ENCODE data around the gene PCSK5.

Gene PCSK5

DNA sequence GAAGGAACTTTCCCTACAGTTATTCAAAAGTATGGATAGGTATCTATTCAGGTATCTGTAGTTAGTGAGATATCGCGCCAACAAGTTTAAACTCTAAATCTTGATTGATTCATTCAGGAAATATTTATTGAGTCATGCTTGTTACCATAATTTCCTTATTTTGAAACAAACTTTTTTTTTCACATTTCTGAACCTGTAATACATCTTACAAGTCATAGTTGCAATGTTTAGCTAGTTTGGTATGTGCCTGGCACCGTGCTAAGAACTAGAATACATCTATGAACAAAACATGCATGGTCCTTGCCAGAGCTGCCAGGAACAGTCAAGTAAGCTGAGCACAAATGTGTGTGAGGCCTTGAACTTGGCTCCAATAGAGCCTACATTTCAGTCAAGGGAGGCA is 226.4 kb downstream of the PCSK5 start:
- Histone ChIP-seq H3K36me3 (ENCODE audit: control insufficient read depth, insufficient read depth, low read length) (no peaks in the 10 kb centered on the region), H3K27me3 (ENCODE audit: control insufficient read depth, insufficient read depth, low read length) (no peaks in the 10 kb centered on the region), H3K27ac (ENCODE audit: low read depth, low read length) (no peak overlapping the region), H3K4me3 (ENCODE audit: low read depth, low read length) (no peak overlapping the region), H3K9me3 (ENCODE audit: control insufficient read depth, insufficient read depth, low read length) (no peaks in the 10 kb centered on the region), H3K4me1 (ENCODE audit: control insufficient read depth, insufficient read depth, low read length) (no peaks in the 10 kb centered on the region), H3K9ac (ENCODE audit: low read depth, low read length) (no peak overlapping the region)

DNA sequence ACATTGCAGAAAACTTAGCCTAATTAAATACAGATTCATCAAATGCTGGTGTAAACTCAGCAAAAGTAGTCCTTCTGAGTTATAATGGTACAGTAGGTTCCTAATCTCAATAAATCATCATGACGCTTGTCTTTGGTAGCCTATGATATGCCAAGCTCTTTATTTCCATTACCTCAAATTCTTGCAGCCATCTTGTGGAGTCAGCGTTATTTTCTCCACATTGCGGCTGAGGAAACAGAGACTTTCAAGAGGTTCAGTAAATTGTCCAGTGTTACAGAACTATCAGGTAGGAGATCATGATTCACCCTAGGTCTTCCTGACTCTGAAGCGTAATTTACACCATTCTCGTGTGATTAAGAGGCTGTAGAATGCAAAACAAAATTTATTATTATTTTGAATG is 237.2 kb downstream of the PCSK5 start:
- Histone ChIP-seq H3K36me3 (ENCODE audit: control insufficient read depth, insufficient read depth, low read length) (no peaks in the 10 kb centered on the region), H3K27ac (ENCODE audit: low read depth, low read length) (no peak overlapping the region), H3K4me1 (ENCODE audit: control insufficient read depth, insufficient read depth, low read length) (peaks cover 22% of the 10 kb centered on the region), H3K4me3 (ENCODE audit: low read depth, low read length) (no peak overlapping the region), H3K9me3 (ENCODE audit: control insufficient read depth, insufficient read depth, low read length) (no peaks in the 10 kb centered on the region), H3K9ac (ENCODE audit: low read depth, low read length) (no peak overlapping the region), H3K27me3 (ENCODE audit: control insufficient read depth, insufficient read depth, low read length) (no peaks in the 10 kb centered on the region)

DNA sequence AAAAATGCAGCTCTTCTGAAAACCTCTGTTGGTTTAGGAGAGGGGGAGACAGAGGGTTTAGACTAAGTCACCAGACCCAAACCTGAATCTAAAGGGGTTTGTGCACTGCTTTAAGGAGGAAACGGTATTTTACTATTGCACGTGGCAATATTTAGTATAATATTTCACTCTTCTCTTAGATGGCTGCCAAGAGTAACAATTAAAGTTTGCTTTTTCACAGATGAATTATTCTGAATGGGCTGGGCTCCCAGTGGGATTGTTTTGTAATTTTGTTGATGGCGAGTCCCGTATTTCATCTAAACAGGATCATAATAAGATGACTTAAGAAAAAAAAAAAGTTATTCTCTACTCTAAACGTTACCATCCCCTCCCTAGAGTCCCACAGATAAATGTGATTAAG is 245.4 kb downstream of the PCSK5 start:
- H3K27ac ChIP-seq (ENCODE audit: low read depth, low read length), result no peak overlapping the region
- H3K27me3 ChIP-seq (ENCODE audit: control insufficient read depth, insufficient read depth, low read length), result no peaks in the 10 kb centered on the region
- no peak overlapping the region for H3K9ac ChIP-seq (ENCODE audit: low read depth, low read length)
- peaks cover 42% of the 10 kb centered on the region for H3K4me1 ChIP-seq (ENCODE audit: control insufficient read depth, insufficient read depth, low read length)
- H3K9me3 ChIP-seq (ENCODE audit: control insufficient read depth, insufficient read depth, low read length), result no peaks in the 10 kb centered on the region
- H3K36me3 ChIP-seq (ENCODE audit: control insufficient read depth, insufficient read depth, low read length), result no peaks in the 10 kb centered on the region
- no peak overlapping the region for H3K4me3 ChIP-seq (ENCODE audit: low read depth, low read length)

DNA sequence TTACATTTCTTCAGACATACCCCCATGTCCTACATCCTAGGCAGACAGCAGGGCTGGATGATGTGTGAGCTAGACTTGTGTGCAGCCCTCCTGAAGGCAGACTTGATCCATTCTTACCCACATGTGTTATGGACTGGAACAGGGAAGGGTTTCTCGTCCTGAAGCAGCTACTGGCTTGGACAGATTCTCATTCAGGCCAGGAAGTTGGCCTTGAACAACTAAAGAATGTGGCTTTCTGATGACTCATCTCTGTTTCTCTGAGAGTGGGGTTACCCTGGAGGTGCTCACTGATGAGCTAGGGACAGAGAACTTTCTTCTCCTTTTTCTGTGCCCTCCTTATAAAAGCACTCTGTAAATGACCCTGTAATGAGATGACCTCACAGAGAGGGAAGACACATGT is 246.5 kb downstream of the PCSK5 start:
- Histone ChIP-seq H3K9ac (ENCODE audit: low read depth, low read length) (no peak overlapping the region), H3K27me3 (ENCODE audit: control insufficient read depth, insufficient read depth, low read length) (no peaks in the 10 kb centered on the region), H3K4me1 (ENCODE audit: control insufficient read depth, insufficient read depth, low read length) (peaks cover 33% of the 10 kb centered on the region), H3K4me3 (ENCODE audit: low read depth, low read length) (no peak overlapping the region), H3K36me3 (ENCODE audit: control insufficient read depth, insufficient read depth, low read length) (no peaks in the 10 kb centered on the region), H3K27ac (ENCODE audit: low read depth, low read length) (peak overlapping the region; percentile 50), H3K9me3 (ENCODE audit: control insufficient read depth, insufficient read depth, low read length) (no peaks in the 10 kb centered on the region)

DNA sequence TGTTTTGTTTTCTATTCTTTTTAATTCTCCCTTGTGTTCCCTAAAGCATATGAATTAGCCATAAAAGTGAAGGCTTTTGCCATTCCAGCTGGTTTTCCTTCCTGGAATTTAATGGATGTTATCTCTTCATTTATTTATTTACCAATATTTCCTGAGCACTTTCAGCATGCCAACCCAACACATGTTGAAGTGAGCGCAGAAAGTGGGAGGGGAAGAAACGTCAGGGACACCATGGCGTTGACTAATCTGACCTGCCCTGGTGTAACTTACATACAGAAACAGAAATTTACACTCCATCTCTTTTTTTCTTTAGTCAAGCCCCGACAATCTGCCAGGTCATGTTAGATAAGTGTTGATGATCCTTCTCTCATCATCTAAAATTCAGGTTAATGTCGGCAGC is 247.5 kb downstream of the PCSK5 start:
- Histone ChIP-seq H3K36me3 (ENCODE audit: control insufficient read depth, insufficient read depth, low read length) (no peaks in the 10 kb centered on the region), H3K27me3 (ENCODE audit: control insufficient read depth, insufficient read depth, low read length) (no peaks in the 10 kb centered on the region)

DNA sequence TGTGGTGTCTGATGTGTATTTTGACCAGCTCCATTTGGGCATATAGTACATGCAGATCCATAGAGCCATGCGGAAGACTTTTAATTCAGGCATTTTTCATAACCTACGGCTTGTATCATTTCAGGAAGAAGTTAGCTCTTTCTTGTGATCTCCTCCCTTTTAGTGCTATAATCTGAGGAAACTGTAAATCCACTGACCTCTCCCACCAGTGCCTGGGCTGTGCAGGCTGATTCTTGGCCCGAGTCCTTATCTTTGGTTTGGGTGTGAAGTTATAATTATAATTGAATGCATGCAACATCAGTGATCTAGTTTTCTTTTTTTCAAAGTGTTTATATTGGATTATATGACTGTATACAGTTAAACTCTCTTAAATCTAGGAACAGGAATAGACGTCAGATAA is 247.9 kb downstream of the PCSK5 start:
- H3K27me3 ChIP-seq (ENCODE audit: control insufficient read depth, insufficient read depth, low read length), result no peaks in the 10 kb centered on the region
- no peaks in the 10 kb centered on the region for H3K9me3 ChIP-seq (ENCODE audit: control insufficient read depth, insufficient read depth, low read length)
- peaks cover 27% of the 10 kb centered on the region for H3K4me1 ChIP-seq (ENCODE audit: control insufficient read depth, insufficient read depth, low read length)
- no peaks in the 10 kb centered on the region for H3K36me3 ChIP-seq (ENCODE audit: control insufficient read depth, insufficient read depth, low read length)
- H3K27ac ChIP-seq (ENCODE audit: low read depth, low read length), result no peak overlapping the region
- no peak overlapping the region for H3K9ac ChIP-seq (ENCODE audit: low read depth, low read length)
- H3K4me3 ChIP-seq (ENCODE audit: low read depth, low read length), result no peak overlapping the region

More for the DNA sequence above, 247.5 kb downstream of the PCSK5 start:
- no peak overlapping the region for H3K4me3 ChIP-seq (ENCODE audit: low read depth, low read length)
- peaks cover 27% of the 10 kb centered on the region for H3K4me1 ChIP-seq (ENCODE audit: control insufficient read depth, insufficient read depth, low read length)
- H3K9ac ChIP-seq (ENCODE audit: low read depth, low read length), result no peak overlapping the region
- no peaks in the 10 kb centered on the region for H3K9me3 ChIP-seq (ENCODE audit: control insufficient read depth, insufficient read depth, low read length)
- H3K27ac ChIP-seq (ENCODE audit: low read depth, low read length), result peak overlapping the region; percentile 14

DNA sequence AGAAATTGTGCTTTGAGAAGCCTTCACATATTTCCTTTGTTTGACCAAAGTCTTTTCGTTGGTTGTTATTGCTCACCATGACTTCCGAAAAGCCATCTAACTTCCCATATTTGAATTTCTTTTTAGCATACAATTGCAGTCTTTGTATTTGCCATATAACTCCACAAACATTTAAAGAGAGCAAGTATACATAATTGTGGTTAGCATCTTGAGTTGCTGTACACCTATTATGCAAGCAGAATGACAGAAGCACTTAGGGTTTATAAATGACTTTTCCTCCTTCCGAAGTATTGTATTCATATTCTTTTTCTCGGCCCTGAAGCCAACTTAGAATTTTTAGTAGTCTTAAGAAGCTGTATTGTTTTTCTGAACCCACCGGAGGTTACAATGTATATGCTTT is 253.4 kb downstream of the PCSK5 start:
- Histone ChIP-seq H3K36me3 (ENCODE audit: control insufficient read depth, insufficient read depth, low read length) (no peaks in the 10 kb centered on the region), H3K27me3 (ENCODE audit: control insufficient read depth, insufficient read depth, low read length) (no peaks in the 10 kb centered on the region), H3K27ac (ENCODE audit: low read depth, low read length) (no peak overlapping the region), H3K4me1 (ENCODE audit: control insufficient read depth, insufficient read depth, low read length) (no peaks in the 10 kb centered on the region), H3K4me3 (ENCODE audit: low read depth, low read length) (no peak overlapping the region), H3K9ac (ENCODE audit: low read depth, low read length) (no peak overlapping the region), H3K9me3 (ENCODE audit: control insufficient read depth, insufficient read depth, low read length) (no peaks in the 10 kb centered on the region)

DNA sequence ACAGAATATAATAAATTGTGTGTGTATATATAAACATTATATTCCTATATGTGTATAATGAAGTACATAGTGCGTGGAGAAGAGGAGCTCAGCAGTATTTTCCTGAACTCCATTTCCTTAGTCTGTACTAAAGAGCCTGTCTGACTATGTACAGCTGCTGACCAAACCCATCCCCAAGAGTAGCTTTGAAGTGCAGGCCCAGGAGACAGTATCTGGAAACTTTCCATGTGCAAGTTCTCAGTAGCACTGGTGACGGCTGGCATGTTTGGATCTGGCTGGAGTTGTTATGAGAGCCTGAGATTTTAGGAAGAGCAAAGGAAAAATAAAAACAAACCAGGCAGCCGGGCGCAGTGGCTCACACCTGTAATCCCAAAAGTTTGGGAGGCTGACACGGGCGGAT is 259.5 kb downstream of the PCSK5 start:
- H3K36me3 ChIP-seq (ENCODE audit: control insufficient read depth, insufficient read depth, low read length), result no peaks in the 10 kb centered on the region
- no peak overlapping the region for H3K9ac ChIP-seq (ENCODE audit: low read depth, low read length)
- no peak overlapping the region for H3K27ac ChIP-seq (ENCODE audit: low read depth, low read length)
- no peaks in the 10 kb centered on the region for H3K9me3 ChIP-seq (ENCODE audit: control insufficient read depth, insufficient read depth, low read length)
- H3K4me1 ChIP-seq (ENCODE audit: control insufficient read depth, insufficient read depth, low read length), result no peaks in the 10 kb centered on the region
- no peaks in the 10 kb centered on the region for H3K27me3 ChIP-seq (ENCODE audit: control insufficient read depth, insufficient read depth, low read length)
- H3K4me3 ChIP-seq (ENCODE audit: low read depth, low read length), result no peak overlapping the region

DNA sequence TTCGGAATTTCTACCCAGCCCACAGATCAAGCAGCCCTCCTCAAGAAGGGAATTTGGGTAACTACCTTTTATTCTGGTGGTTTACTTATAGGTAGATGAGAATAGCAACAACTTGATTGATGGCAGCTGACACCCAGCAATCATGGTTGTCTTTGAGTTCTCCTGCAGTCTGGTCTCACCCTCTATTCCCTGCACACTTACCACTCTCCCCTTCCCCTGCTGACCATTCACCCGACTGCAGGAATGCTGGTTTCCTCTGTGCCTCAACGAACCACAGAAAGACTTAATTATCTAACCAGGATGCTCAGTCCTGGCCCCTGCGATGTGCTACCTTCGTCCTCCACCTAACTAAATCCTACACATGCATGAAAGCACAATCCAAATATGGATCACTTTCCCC is 260.8 kb downstream of the PCSK5 start:
- Histone ChIP-seq H3K27me3 (ENCODE audit: control insufficient read depth, insufficient read depth, low read length) (no peaks in the 10 kb centered on the region), H3K4me3 (ENCODE audit: low read depth, low read length) (no peak overlapping the region), H3K36me3 (ENCODE audit: control insufficient read depth, insufficient read depth, low read length) (no peaks in the 10 kb centered on the region), H3K9ac (ENCODE audit: low read depth, low read length) (no peak overlapping the region), H3K4me1 (ENCODE audit: control insufficient read depth, insufficient read depth, low read length) (no peaks in the 10 kb centered on the region), H3K9me3 (ENCODE audit: control insufficient read depth, insufficient read depth, low read length) (no peaks in the 10 kb centered on the region), H3K27ac (ENCODE audit: low read depth, low read length) (no peak overlapping the region)

DNA sequence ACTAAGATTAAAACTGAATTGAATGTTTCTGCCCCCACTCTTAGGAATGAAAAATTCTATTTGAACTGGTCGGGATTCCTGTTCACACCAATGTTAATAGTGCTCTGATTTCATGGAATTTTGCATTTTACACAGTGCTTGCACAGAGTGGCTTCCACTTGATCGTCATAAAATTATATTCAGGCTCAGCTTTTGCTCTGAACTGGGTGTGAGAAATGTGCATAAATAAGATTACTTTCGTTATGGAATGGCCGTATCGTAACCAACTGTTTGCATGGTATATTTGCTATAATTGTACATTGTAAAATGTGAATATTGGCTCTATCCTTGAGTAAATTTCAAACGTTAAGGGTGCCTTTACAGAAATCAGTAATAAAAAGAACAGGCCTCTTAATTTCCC is 262.9 kb downstream of the PCSK5 start:
- no peaks in the 10 kb centered on the region for H3K4me1 ChIP-seq (ENCODE audit: control insufficient read depth, insufficient read depth, low read length)
- no peaks in the 10 kb centered on the region for H3K9me3 ChIP-seq (ENCODE audit: control insufficient read depth, insufficient read depth, low read length)
- no peak overlapping the region for H3K4me3 ChIP-seq (ENCODE audit: low read depth, low read length)
- no peaks in the 10 kb centered on the region for H3K36me3 ChIP-seq (ENCODE audit: control insufficient read depth, insufficient read depth, low read length)
- H3K27ac ChIP-seq (ENCODE audit: low read depth, low read length), result no peak overlapping the region
- no peak overlapping the region for H3K9ac ChIP-seq (ENCODE audit: low read depth, low read length)
- H3K27me3 ChIP-seq (ENCODE audit: control insufficient read depth, insufficient read depth, low read length), result no peaks in the 10 kb centered on the region

DNA sequence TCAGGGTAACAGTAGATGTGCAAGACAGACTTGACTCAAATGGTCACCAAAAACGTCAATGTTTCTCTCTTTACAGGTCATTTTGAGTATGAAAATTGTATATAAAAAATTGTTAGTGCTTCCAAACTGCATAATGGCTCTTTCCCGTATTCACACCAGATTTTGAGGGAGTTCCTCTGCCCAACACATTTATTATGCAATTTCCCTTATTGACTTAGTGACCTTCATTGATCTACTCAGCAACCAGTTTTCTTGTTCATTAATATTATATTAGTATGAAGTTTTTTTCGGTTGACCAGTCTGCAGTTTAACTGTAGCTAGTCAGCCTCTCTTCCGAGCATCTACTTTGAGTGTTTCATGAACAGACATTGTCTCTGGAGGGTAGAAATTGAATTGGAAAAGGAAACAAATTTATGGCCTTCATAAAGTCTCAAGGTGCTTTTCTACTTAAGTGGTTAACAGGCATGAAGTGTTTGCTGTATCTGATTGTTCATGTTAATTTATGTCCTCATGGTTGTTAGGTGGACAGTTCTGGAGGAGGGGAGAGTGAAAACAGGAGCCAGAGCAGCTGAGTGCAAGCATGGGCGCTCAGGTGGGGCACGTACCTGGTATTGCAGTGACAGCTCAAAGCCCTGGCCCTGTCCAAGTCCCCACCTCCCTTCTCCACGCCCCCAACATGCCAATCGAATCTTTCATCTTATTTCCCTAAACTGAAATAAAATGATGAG is 263.6 kb downstream of the PCSK5 start:
- H3K27me3 ChIP-seq (ENCODE audit: control insufficient read depth, insufficient read depth, low read length), result no peaks in the 10 kb centered on the region
- no peak overlapping the region for H3K27ac ChIP-seq (ENCODE audit: low read depth, low read length)
- no peak overlapping the region for H3K4me3 ChIP-seq (ENCODE audit: low read depth, low read length)
- no peaks in the 10 kb centered on the region for H3K9me3 ChIP-seq (ENCODE audit: control insufficient read depth, insufficient read depth, low read length)
- no peak overlapping the region for H3K9ac ChIP-seq (ENCODE audit: low read depth, low read length)
- H3K4me1 ChIP-seq (ENCODE audit: control insufficient read depth, insufficient read depth, low read length), result peaks cover 3% of the 10 kb centered on the region
- peaks cover 6% of the 10 kb centered on the region for H3K36me3 ChIP-seq (ENCODE audit: control insufficient read depth, insufficient read depth, low read length)
